CD4-positive, alpha-beta memory T cell (primary cell): ENCODE data around the gene TMEM198. TPM values are rescaled to one million over a fixed set of nuclear protein-coding genes. Genes with fewer than 3 reads are reported as not detected.

Experiments
- CTCF ChIA-PET: fragments of 350-600 bp; sonication (Branson Sonifier 250); formaldehyde crosslinking; loops from one replicate; lab custom pipeline; 2021; ENCODE audit warnings: inconsistent platforms; ENCODE audit not compliant: partially characterized antibody; lab: Charles Lee
- POLR2A ChIA-PET: fragments of 350-600 bp; sonication (Branson Sonifier 250); formaldehyde crosslinking; loops from one replicate; lab custom pipeline; 2021; ENCODE audit not compliant: partially characterized antibody; lab: Charles Lee
- DNase-seq, 5 donors: peaks; one replicate each; pipeline versions ENCODE4 v3.0.0 to v3.0.0-alpha.2; 2020 to 2022; ENCODE audit warnings: mixed read lengths in 1 of 5
- H3K27ac ChIP-seq: one replicate; pipeline ENCODE4 v1.7.0; 2013; ENCODE audit warnings: low read depth, low read length
- H3K27me3 ChIP-seq: 2 replicates; pipeline ENCODE4 v1.7.0; 2013; ENCODE audit warnings: mild to moderate bottlenecking, low read length, moderate library complexity; ENCODE audit not compliant: insufficient read depth
- H3K36me3 ChIP-seq: 2 replicates; pipeline ENCODE4 v1.7.0; 2013; ENCODE audit warnings: mild to moderate bottlenecking, low read length, moderate library complexity; ENCODE audit not compliant: insufficient read depth
- H3K4me1 ChIP-seq: 2 replicates; pipeline ENCODE4 v1.7.0; 2013; ENCODE audit warnings: mild to moderate bottlenecking, low read length, moderate library complexity; ENCODE audit not compliant: insufficient read depth
- H3K4me3 ChIP-seq, 2 donors: one replicate each; pipeline ENCODE4 v1.7.0; 2013; ENCODE audit warnings: low read length in 2 of 2, mild to moderate bottlenecking in 1 of 2
- H3K9me3 ChIP-seq, 2 donors: one replicate each; pipeline ENCODE4 v1.7.0; 2013; ENCODE audit warnings: low read length in 2 of 2, control low read depth in 1 of 2; ENCODE audit not compliant: control insufficient read depth in 1 of 2
- H3K27ac Mint-ChIP-seq, 7 donors: one replicate each; pipeline ENCODE4 v1.8.0; 2020 to 2021; ENCODE audit warnings: mixed read lengths in 7 of 7, mild to moderate bottlenecking in 6 of 7, inconsistent platforms in 3 of 7, moderate library complexity in 3 of 7
- H3K27me3 Mint-ChIP-seq, 2 donors: one replicate each; pipeline ENCODE4 v1.8.0; 2020 to 2021; ENCODE audit warnings: mixed read lengths in 2 of 2
- H3K36me3 Mint-ChIP-seq, 2 donors: one replicate each; pipeline ENCODE4 v1.8.0; 2020 to 2021; ENCODE audit warnings: mixed read lengths in 2 of 2, inconsistent platforms in 1 of 2, mild to moderate bottlenecking in 1 of 2
- H3K4me1 Mint-ChIP-seq, 4 donors: one replicate each; pipeline ENCODE4 v1.8.0; 2020 to 2021; ENCODE audit warnings: mixed read lengths in 4 of 4, mild to moderate bottlenecking in 1 of 4
- H3K4me3 Mint-ChIP-seq, 8 donors: one replicate each; pipeline ENCODE4 v1.8.0; 2020 to 2021; ENCODE audit warnings: mixed read lengths in 8 of 8, mild to moderate bottlenecking in 7 of 8, moderate library complexity in 6 of 8, inconsistent platforms in 3 of 8
- H3K9me3 Mint-ChIP-seq, 8 donors: one replicate each; pipeline ENCODE4 v1.8.0; 2020 to 2021; ENCODE audit warnings: mixed read lengths in 8 of 8, mild to moderate bottlenecking in 5 of 8, inconsistent platforms in 3 of 8, moderate library complexity in 1 of 8
- intact Hi-C: fragments of 100-400 bp; cut with micrococcal nuclease; formaldehyde crosslinking; loops from one replicate; pipeline ENCODE4 v1.15.1; 2023
- polyA plus RNA-seq, 2 donors: library from polyadenylated mRNA; unstranded; fragments of 300-500 nt; fragmentation: Illumina TruSeq; gene quantifications; one replicate each; pipeline ENCODE4 v1.2.3, GENCODE V29; 2021
- total RNA-seq, 2 experiments: library from RNA; stranded (reverse); gene quantifications; one replicate each; pipeline ENCODE4 v1.2.3, GENCODE V29; 2021

The TMEM198 gene
- total and polyA plus RNA-seq, 4 experiments from 2014 or later, result 0.67 to 0.76 TPM; not detected in 2

DNA sequence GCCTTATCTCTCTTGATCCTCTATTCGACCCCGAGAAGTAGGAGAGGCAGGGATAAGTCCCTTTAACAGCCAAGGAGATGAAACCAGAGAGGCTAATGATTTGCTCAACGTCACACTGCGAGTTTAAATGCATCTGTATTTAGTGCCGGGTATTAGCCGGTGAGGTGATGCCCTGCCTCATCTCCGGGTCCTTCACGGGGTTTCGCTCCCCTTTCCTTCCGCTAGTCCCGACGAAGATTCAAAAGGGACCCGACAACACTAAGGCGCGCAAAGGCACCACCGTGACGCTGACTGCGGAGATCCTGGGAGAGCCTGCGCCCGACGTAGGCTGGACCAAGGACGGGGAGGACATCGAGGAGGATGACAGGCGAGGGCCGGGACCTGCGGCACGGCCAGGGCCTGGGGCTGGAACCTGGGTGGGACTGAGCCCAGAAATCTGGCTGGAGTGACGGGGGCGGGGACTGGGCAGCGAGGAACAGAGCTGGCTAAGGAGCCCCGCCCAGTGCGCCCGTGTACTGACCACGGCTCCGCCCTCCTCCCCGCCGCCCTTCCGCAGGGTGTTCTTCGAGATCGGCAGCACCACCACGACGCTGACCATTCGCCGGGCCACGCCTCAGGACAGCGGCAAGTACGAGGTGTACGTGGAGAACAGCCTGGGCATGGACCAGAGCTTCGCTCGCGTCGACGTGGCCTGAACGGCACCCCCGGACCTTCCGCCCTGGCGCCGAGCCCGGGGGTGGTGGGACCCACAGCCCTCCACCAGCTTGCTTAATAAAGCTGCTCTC, 46.1 kb upstream of the TMEM198 start:
- ChIA-PET POLR2A (interaction anchor here (1.0 to 3.0 kb wide), 5 partner anchors 32 to 110 kb away, joined by 3 to 27 read pairs (median 15); partner anchors contain the start of genes CHPF, DNPEP, STK11IP and TMEM198), CTCF (interaction anchor here (0.6 to 8.2 kb wide), 7 partner anchors 12 to 532 kb away, joined by 3 to 160 read pairs (median 7); partner anchors contain the start of gene STK11IP)
- peaks cover 37% of the 10 kb centered on the region for H3K4me1 ChIP-seq
- Mint-ChIP-seq H3K27ac (peak overlapping the region in 1 of 7 donors; percentile 41), H3K4me1 (peaks cover 22 to 39% (median 31%) of the 10 kb centered on the region in 4 donors), H3K4me3 (peak overlapping the region; percentile 92 to 100 (median 99)), H3K9me3 (no peaks in the 10 kb centered on the region), H3K36me3 (peaks cover 4 to 14% of the 10 kb centered on the region in 2 donors), H3K27me3 (peaks cover 36 to 40% of the 10 kb centered on the region in 2 donors)
- DNase-seq, result peak in 1 of 5 donors; percentile 49
- peak overlapping the region; percentile 62 to 70 for H3K4me3 ChIP-seq
- intact Hi-C loops, result loop anchor here (1.0 to 5.0 kb wide), 4 partner anchors 46 to 145 kb away; partner anchors contain the start of gene CHPF
- peak overlapping the region; percentile 53 for H3K27ac ChIP-seq
- peaks cover 33% of the 10 kb centered on the region for H3K27me3 ChIP-seq
- no peaks in the 10 kb centered on the region for H3K36me3 ChIP-seq
- H3K9me3 ChIP-seq, result no peaks in the 10 kb centered on the region

GRCh38 chr2:219498280-219499057, 45.4 kb upstream of the TMEM198 start, which contains the start of gene GMPPA:
Gene GMPPA, plus strand, starts transcription at chr2:219498891. Its CDS starts 1,085 bp downstream, at chr2:219499976.
- intact Hi-C loops, result loop anchor here (1.0 to 5.0 kb wide), 4 partner anchors 45 to 144 kb away; partner anchors contain the start of gene CHPF
- Histone ChIP-seq H3K4me3 (peak within 1 kb of the TSS; percentile 62 to 70), H3K9me3 (no peaks in the 10 kb centered on the region), H3K4me1 (peaks cover 37% of the 10 kb centered on the region), H3K36me3 (no peaks in the 10 kb centered on the region), H3K27me3 (peaks cover 33% of the 10 kb centered on the region), H3K27ac (peak within 1 kb of the TSS; percentile 53)
- H3K9me3 Mint-ChIP-seq, result no peaks in the 10 kb centered on the region
- H3K4me1 Mint-ChIP-seq, result peaks cover 22 to 39% (median 31%) of the 10 kb centered on the region in 4 donors
- DNase-seq, result peak; percentile 91 to 97 (median 92)
- ChIA-PET CTCF (interaction anchor here (0.6 to 8.2 kb wide), 16 partner anchors 9 to 533 kb away, joined by 3 to 160 read pairs (median 6); partner anchors contain the start of genes DNPEP and STK11IP), POLR2A (interaction anchor here (0.6 to 3.0 kb wide), 7 partner anchors 11 to 839 kb away, joined by 3 to 27 read pairs (median 4); partner anchors contain the start of genes BCS1L, CHPF, DNPEP and STK11IP)
- H3K27ac Mint-ChIP-seq, result peak within 1 kb of the TSS; percentile 60 to 99 (median 94)
- H3K36me3 Mint-ChIP-seq, result peaks cover 8 to 17% of the 10 kb centered on the region in 2 donors
- H3K4me3 Mint-ChIP-seq, result peak within 1 kb of the TSS; percentile 92 to 100 (median 99)
- H3K27me3 Mint-ChIP-seq, result peaks cover 31 to 34% of the 10 kb centered on the region in 2 donors

- peaks cover 22 to 39% (median 31%) of the 10 kb centered on the region in 4 donors for H3K4me1 Mint-ChIP-seq
- Histone ChIP-seq H3K27me3 (peaks cover 33% of the 10 kb centered on the region), H3K4me1 (peaks cover 37% of the 10 kb centered on the region), H3K4me3 (peak overlapping the region; percentile 62 to 70), H3K36me3 (no peaks in the 10 kb centered on the region), H3K9me3 (no peaks in the 10 kb centered on the region), H3K27ac (peak overlapping the region; percentile 53)
- DNase-seq, result no peak
- peaks cover 13 to 22% of the 10 kb centered on the region in 2 donors for H3K36me3 Mint-ChIP-seq
- peaks cover 29% of the 10 kb centered on the region in 2 donors for H3K27me3 Mint-ChIP-seq
- ChIA-PET CTCF (interaction anchor here (0.7 to 8.2 kb wide), 14 partner anchors 9 to 110 kb away, joined by 3 to 160 read pairs (median 6); partner anchors contain the start of genes CHPF and DNPEP), POLR2A (interaction anchor here (0.6 to 3.0 kb wide), 7 partner anchors 11 to 839 kb away, joined by 3 to 27 read pairs (median 4); partner anchors contain the start of genes BCS1L, CHPF, DNPEP and STK11IP)
- intact Hi-C loops, result loop anchor here (5.0 kb wide), 1 partner anchor 143 kb away; no protein-coding TSS in a partner anchor
- peak overlapping the region; percentile 60 to 99 (median 94) for H3K27ac Mint-ChIP-seq
- H3K4me3 Mint-ChIP-seq, result peak overlapping the region; percentile 92 to 100 (median 99)
- H3K9me3 Mint-ChIP-seq, result no peaks in the 10 kb centered on the region
Measured at GRCh38 chr2:219499058-219499307, 44.8 kb upstream of the TMEM198 start.

GRCh38 chr2:219499555-219499954, 44.3 kb upstream of the TMEM198 start:
- Histone ChIP-seq H3K36me3 (peaks cover under 1% of the 10 kb centered on the region), H3K4me1 (peaks cover 37% of the 10 kb centered on the region), H3K4me3 (no peak overlapping the region), H3K9me3 (no peaks in the 10 kb centered on the region), H3K27me3 (peaks cover 30% of the 10 kb centered on the region), H3K27ac (no peak overlapping the region)
- H3K9me3 Mint-ChIP-seq, result no peaks in the 10 kb centered on the region
- peaks cover 22 to 39% (median 31%) of the 10 kb centered on the region in 4 donors for H3K4me1 Mint-ChIP-seq
- intact Hi-C loops, result loop anchor here (5.0 kb wide), 1 partner anchor 143 kb away; no protein-coding TSS in a partner anchor
- peaks cover 19 to 28% of the 10 kb centered on the region in 2 donors for H3K36me3 Mint-ChIP-seq
- H3K4me3 Mint-ChIP-seq, result peak overlapping the region; percentile 92 to 100 (median 99)
- H3K27me3 Mint-ChIP-seq, result peaks cover 23% of the 10 kb centered on the region in 2 donors
- H3K27ac Mint-ChIP-seq, result peak overlapping the region in 4 of 7 donors; percentile 53 to 92 (median 80)
- CTCF ChIA-PET, result interaction anchor here (1.0 to 8.2 kb wide), 11 partner anchors 9 to 111 kb away, joined by 3 to 160 read pairs (median 6); partner anchors contain the start of genes CHPF and DNPEP
- DNase-seq, result peak in 1 of 5 donors; percentile 17
- POLR2A ChIA-PET, result no interaction called here

GRCh38 chr2:219500135-219500534, 43.7 kb upstream of the TMEM198 start:
- Mint-ChIP-seq H3K27me3 (peaks cover 18 to 19% of the 10 kb centered on the region in 2 donors), H3K27ac (peak overlapping the region in 4 of 7 donors; percentile 6 to 87 (median 72)), H3K36me3 (peaks cover 25 to 34% of the 10 kb centered on the region in 2 donors), H3K9me3 (no peaks in the 10 kb centered on the region), H3K4me3 (peak overlapping the region; percentile 49 to 99 (median 94)), H3K4me1 (peaks cover 22 to 39% (median 31%) of the 10 kb centered on the region in 4 donors)
- Histone ChIP-seq H3K36me3 (peaks cover 5% of the 10 kb centered on the region), H3K4me3 (no peak overlapping the region), H3K27ac (no peak overlapping the region), H3K27me3 (peaks cover 24% of the 10 kb centered on the region), H3K4me1 (peaks cover 37% of the 10 kb centered on the region), H3K9me3 (no peaks in the 10 kb centered on the region)
- ChIA-PET CTCF (interaction anchor here (1.0 to 8.2 kb wide), 7 partner anchors 9 to 111 kb away, joined by 3 to 160 read pairs (median 9); partner anchors contain the start of genes CHPF and DNPEP), POLR2A (no interaction called here)
- intact Hi-C loops, result no loop called here
- DNase-seq, result no peak

GRCh38 chr2:219501849-219502248, 42.0 kb upstream of the TMEM198 start:
- Mint-ChIP-seq H3K4me3 (no peak overlapping the region), H3K4me1 (peaks cover 17 to 33% (median 27%) of the 10 kb centered on the region in 4 donors), H3K27me3 (peaks cover 8 to 10% of the 10 kb centered on the region in 2 donors), H3K36me3 (peaks cover 40 to 44% of the 10 kb centered on the region in 2 donors), H3K27ac (no peak overlapping the region), H3K9me3 (no peaks in the 10 kb centered on the region)
- no peak for DNase-seq
- Histone ChIP-seq H3K27me3 (peaks cover 9% of the 10 kb centered on the region), H3K4me3 (no peak overlapping the region), H3K9me3 (no peaks in the 10 kb centered on the region), H3K36me3 (peaks cover 5% of the 10 kb centered on the region), H3K27ac (no peak overlapping the region), H3K4me1 (peaks cover 25% of the 10 kb centered on the region)
- intact Hi-C loops, result no loop called here
- ChIA-PET CTCF (no interaction called here), POLR2A (no interaction called here)
